ENCODE results near the gene LRP6. TPM values are rescaled to one million over a fixed set of nuclear protein-coding genes. Genes with fewer than 3 reads are reported as not detected.
A peak's percentile ranks its signal among the peaks of the same experiment; 100 is the strongest.

The LRP6 gene
- total RNA-seq, 1 experiment from 2014 or later, result 72.8 TPM

DNA sequence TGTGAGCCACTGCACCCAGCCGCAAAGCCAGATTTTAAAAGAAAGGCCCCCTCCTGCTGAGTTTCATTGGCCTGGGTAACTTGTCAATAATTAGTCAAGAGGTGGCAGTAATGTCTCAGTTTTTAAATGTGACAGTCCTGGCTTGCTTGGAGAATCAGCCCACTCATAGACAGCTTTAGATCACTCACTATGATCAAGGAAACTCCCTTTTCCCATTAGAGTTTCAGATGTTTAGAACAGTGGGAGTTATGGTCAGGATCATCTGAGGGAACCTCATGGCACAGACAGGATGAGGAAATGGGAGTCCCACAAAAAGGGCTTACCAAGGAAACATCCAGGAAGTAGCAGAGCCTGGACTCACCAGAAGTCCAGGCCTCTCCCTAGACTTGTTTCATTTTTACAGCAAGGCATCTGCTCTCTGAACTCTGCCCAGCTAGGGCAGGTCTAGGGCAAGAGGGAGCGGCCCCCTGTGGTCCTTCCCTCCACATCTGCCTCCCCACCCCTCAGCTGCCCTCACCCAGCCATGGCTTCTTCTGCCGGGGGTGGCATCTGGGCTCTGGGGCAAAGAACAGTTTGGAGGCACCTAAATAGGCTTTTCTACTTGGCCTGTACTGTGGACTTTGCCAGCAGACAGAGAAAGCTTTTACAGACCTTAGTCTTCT is 184.9 kb downstream of the LRP6 start:
- no peak for TF ChIP-seq GTF2I (CRISPR knock-in tag; conservative IDR thresholded peaks at IDR 0.05)
- TF ChIP-seq ESRRA (CRISPR knock-in tag; IDR thresholded peaks at IDR 0.05; ENCODE audit: borderline replicate concordance), result no peak
- TF ChIP-seq, protein P1, sequence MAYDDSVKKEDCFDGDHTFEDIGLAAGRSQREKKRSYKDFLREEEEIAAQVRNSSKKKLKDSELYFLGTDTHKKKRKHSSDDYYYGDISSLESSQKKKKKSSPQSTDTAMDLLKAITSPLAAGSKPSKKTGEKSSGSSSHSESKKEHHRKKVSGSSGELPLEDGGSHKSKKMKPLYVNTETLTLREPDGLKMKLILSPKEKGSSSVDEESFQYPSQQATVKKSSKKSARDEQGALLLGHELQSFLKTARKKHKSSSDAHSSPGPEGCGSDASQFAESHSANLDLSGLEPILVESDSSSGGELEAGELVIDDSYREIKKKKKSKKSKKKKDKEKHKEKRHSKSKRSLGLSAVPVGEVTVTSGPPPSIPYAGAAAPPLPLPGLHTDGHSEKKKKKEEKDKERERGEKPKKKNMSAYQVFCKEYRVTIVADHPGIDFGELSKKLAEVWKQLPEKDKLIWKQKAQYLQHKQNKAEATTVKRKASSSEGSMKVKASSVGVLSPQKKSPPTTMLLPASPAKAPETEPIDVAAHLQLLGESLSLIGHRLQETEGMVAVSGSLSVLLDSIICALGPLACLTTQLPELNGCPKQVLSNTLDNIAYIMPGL (CRISPR knock-in tag; IDR thresholded peaks at IDR 0.05), result no peak
- no peak for TF ChIP-seq RORB (CRISPR knock-in tag; IDR thresholded peaks at IDR 0.05)
- TF ChIP-seq, protein P2, sequence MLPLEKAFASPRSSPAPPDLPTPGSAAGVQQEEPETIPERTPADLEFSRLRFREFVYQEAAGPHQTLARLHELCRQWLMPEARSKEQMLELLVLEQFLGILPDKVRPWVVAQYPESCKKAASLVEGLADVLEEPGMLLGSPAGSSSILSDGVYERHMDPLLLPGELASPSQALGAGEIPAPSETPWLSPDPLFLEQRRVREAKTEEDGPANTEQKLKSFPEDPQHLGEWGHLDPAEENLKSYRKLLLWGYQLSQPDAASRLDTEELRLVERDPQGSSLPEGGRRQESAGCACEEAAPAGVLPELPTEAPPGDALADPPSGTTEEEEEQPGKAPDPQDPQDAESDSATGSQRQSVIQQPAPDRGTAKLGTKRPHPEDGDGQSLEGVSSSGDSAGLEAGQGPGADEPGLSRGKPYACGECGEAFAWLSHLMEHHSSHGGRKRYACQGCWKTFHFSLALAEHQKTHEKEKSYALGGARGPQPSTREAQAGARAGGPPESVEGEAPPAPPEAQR (CRISPR knock-in tag; IDR thresholded peaks at IDR 0.05), result no peak
- TF ChIP-seq, protein P3, sequence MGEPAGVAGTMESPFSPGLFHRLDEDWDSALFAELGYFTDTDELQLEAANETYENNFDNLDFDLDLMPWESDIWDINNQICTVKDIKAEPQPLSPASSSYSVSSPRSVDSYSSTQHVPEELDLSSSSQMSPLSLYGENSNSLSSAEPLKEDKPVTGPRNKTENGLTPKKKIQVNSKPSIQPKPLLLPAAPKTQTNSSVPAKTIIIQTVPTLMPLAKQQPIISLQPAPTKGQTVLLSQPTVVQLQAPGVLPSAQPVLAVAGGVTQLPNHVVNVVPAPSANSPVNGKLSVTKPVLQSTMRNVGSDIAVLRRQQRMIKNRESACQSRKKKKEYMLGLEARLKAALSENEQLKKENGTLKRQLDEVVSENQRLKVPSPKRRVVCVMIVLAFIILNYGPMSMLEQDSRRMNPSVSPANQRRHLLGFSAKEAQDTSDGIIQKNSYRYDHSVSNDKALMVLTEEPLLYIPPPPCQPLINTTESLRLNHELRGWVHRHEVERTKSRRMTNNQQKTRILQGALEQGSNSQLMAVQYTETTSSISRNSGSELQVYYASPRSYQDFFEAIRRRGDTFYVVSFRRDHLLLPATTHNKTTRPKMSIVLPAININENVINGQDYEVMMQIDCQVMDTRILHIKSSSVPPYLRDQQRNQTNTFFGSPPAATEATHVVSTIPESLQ (CRISPR knock-in tag; IDR thresholded peaks at IDR 0.05), result no peak
- TF ChIP-seq TEAD1 (CRISPR knock-in tag; IDR thresholded peaks at IDR 0.05), result no peak
- no peak for TF ChIP-seq MYBL2 (CRISPR knock-in tag; IDR thresholded peaks at IDR 0.05)
- no peak for TF ChIP-seq JUN (CRISPR knock-in tag; IDR thresholded peaks at IDR 0.05)
- TF ChIP-seq ZNF232 (CRISPR knock-in tag; IDR thresholded peaks at IDR 0.05), result no peak
- no peak for TF ChIP-seq ZNF263 (CRISPR knock-in tag; IDR thresholded peaks at IDR 0.05; ENCODE audit: low read depth)
- TF ChIP-seq JAZF1 (CRISPR knock-in tag; IDR thresholded peaks at IDR 0.05), result no peak
- TF ChIP-seq, protein P4, sequence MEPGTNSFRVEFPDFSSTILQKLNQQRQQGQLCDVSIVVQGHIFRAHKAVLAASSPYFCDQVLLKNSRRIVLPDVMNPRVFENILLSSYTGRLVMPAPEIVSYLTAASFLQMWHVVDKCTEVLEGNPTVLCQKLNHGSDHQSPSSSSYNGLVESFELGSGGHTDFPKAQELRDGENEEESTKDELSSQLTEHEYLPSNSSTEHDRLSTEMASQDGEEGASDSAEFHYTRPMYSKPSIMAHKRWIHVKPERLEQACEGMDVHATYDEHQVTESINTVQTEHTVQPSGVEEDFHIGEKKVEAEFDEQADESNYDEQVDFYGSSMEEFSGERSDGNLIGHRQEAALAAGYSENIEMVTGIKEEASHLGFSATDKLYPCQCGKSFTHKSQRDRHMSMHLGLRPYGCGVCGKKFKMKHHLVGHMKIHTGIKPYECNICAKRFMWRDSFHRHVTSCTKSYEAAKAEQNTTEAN (CRISPR knock-in tag; IDR thresholded peaks at IDR 0.05), result no peak
- TF ChIP-seq, protein P5, sequence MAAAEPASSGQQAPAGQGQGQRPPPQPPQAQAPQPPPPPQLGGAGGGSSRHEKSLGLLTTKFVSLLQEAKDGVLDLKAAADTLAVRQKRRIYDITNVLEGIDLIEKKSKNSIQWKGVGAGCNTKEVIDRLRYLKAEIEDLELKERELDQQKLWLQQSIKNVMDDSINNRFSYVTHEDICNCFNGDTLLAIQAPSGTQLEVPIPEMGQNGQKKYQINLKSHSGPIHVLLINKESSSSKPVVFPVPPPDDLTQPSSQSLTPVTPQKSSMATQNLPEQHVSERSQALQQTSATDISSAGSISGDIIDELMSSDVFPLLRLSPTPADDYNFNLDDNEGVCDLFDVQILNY (CRISPR knock-in tag; IDR thresholded peaks at IDR 0.05), result no peak
- TF ChIP-seq, protein P6, sequence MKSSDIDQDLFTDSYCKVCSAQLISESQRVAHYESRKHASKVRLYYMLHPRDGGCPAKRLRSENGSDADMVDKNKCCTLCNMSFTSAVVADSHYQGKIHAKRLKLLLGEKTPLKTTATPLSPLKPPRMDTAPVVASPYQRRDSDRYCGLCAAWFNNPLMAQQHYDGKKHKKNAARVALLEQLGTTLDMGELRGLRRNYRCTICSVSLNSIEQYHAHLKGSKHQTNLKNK (CRISPR knock-in tag; IDR thresholded peaks at IDR 0.05), result no peak
- H3K4me3 Mint-ChIP-seq, result no peak overlapping the region
- H3K27ac Mint-ChIP-seq, result no peak overlapping the region
- POLR2A ChIA-PET, result no interaction called here
- ATAC-seq (peak; percentile 74), DNase-seq (ENCODE audit: low spot score) (no peak)
- peaks cover 3% of the 10 kb centered on the region; the same call in 1 of the 2 replicates for H3K9me3 Mint-ChIP-seq
- CTCF ChIA-PET, result interaction anchor here (0.7 to 1.4 kb wide), 6 partner anchors 10 to 501 kb away, joined by 3 to 7 read pairs (median 4); no protein-coding TSS in a partner anchor
- H3K4me1 Mint-ChIP-seq, result peaks cover 30% of the 10 kb centered on the region
- H3K27me3 Mint-ChIP-seq (ENCODE audit: low read depth), result no peaks in the 10 kb centered on the region
- H3K36me3 Mint-ChIP-seq, result no peaks in the 10 kb centered on the region

DNA sequence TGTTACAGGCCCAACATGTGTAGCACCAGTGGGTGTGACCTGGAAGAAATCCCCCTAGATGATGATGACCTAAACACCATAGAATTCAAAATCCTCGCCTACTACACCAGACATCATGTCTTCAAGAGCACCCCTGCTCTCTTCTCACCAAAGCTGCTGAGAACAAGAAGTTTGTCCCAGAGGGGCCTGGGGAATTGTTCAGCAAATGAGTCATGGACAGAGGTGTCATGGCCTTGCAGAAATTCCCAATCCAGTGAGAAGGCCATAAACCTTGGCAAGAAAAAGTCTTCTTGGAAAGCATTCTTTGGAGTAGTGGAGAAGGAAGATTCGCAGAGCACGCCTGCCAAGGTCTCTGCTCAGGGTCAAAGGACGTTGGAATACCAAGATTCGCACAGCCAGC is 187.6 kb downstream of the LRP6 start:
- H3K36me3 Mint-ChIP-seq, result no peaks in the 10 kb centered on the region
- no peak overlapping the region; the same call in 1 of the 2 replicates for H3K27ac Mint-ChIP-seq
- no peak for ATAC-seq
- H3K9me3 Mint-ChIP-seq, result peaks cover 3% of the 10 kb centered on the region; the same call in 1 of the 2 replicates
- H3K27me3 Mint-ChIP-seq (ENCODE audit: low read depth), result no peaks in the 10 kb centered on the region
- DNase-seq (ENCODE audit: low spot score), result no peak
- CTCF ChIA-PET, result no interaction called here
- no peak overlapping the region for H3K4me3 Mint-ChIP-seq
- POLR2A ChIA-PET, result no interaction called here
- H3K4me1 Mint-ChIP-seq, result peaks cover 26% of the 10 kb centered on the region
- TF ChIP-seq GABPB1 (CRISPR knock-in tag; IDR thresholded peaks at IDR 0.05) (no peak), GTF2I (CRISPR knock-in tag; conservative IDR thresholded peaks at IDR 0.05) (no peak), ZNF671 (CRISPR knock-in tag; IDR thresholded peaks at IDR 0.05) (no peak), CREB1 (CRISPR knock-in tag; IDR thresholded peaks at IDR 0.05) (no peak), ZNF219 (CRISPR knock-in tag; IDR thresholded peaks at IDR 0.05; ENCODE audit: borderline replicate concordance) (no peak)
- TF ChIP-seq, protein P7, sequence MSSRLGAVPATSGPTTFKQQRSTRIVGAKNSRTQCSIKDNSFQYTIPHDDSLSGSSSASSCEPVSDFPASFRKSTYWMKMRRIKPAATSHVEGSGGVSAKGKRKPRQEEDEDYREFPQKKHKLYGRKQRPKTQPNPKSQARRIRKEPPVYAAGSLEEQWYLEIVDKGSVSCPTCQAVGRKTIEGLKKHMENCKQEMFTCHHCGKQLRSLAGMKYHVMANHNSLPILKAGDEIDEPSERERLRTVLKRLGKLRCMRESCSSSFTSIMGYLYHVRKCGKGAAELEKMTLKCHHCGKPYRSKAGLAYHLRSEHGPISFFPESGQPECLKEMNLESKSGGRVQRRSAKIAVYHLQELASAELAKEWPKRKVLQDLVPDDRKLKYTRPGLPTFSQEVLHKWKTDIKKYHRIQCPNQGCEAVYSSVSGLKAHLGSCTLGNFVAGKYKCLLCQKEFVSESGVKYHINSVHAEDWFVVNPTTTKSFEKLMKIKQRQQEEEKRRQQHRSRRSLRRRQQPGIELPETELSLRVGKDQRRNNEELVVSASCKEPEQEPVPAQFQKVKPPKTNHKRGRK (CRISPR knock-in tag; IDR thresholded peaks at IDR 0.05; ENCODE audit: borderline replicate concordance), result no peak
- TF ChIP-seq, protein P8, sequence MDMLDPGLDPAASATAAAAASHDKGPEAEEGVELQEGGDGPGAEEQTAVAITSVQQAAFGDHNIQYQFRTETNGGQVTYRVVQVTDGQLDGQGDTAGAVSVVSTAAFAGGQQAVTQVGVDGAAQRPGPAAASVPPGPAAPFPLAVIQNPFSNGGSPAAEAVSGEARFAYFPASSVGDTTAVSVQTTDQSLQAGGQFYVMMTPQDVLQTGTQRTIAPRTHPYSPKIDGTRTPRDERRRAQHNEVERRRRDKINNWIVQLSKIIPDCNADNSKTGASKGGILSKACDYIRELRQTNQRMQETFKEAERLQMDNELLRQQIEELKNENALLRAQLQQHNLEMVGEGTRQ (CRISPR knock-in tag; IDR thresholded peaks at IDR 0.05), result no peak

Data from WTC11 (cell line).